Stimulated activated CD8-positive, alpha-beta memory T cell treated with anti-CD3 and anti-CD28 coated beads, Interleukin-4, amount 100 ng/mL, for 24 hours (primary cell): Measurements from ENCODE around the gene ZNF212.
"Not testable (repeated sequence)": the region's sequence is repeated elsewhere in the genome, so short reads cannot be mapped to it uniquely, and the experiment has no call there.

Experiments
- DNase-seq: peaks from one replicate; pipeline ENCODE4 v3.0.0-alpha.2; 2020; ENCODE audit warnings: low read depth

Gene ZNF212

DNA sequence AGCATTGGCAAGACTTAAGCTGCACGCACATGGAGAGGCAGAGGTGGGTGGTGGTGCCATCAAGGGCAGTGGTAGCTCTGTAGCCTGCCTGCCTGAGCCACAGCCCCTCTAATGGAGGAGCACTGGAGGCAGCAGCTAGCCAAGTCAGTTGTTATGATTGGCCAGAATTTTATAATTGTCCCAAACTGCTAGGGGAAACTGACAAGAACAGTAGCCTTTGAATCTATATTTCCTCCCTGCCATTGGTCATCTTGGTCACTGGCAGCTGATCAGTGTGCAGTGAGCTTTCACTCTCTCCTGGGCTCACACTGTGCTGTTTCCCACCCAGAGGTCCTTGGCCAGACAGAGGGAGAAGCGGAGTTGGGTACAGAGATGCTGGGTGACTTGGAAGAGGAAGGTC lies 12.9 kb downstream of the ZNF212 start:
- DNase-seq: no peak

DNA sequence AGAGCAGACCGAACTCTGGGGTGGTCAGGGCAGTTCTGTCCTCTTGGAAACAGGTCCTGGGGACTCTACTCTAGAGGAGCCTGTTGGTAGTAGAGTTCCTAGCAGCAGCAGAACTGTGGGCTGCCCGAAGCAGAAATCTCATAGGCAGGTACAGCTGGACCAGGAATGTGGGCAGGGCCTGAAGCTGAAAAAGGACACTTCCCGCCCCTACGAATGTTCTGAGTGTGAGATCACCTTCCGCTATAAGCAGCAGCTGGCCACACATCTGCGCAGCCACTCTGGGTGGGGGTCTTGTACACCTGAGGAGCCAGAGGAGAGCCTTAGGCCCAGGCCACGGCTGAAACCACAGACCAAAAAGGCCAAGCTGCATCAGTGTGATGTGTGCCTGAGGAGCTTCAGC lies 14.2 kb downstream of the ZNF212 start:
- DNase-seq: no peak

DNA sequence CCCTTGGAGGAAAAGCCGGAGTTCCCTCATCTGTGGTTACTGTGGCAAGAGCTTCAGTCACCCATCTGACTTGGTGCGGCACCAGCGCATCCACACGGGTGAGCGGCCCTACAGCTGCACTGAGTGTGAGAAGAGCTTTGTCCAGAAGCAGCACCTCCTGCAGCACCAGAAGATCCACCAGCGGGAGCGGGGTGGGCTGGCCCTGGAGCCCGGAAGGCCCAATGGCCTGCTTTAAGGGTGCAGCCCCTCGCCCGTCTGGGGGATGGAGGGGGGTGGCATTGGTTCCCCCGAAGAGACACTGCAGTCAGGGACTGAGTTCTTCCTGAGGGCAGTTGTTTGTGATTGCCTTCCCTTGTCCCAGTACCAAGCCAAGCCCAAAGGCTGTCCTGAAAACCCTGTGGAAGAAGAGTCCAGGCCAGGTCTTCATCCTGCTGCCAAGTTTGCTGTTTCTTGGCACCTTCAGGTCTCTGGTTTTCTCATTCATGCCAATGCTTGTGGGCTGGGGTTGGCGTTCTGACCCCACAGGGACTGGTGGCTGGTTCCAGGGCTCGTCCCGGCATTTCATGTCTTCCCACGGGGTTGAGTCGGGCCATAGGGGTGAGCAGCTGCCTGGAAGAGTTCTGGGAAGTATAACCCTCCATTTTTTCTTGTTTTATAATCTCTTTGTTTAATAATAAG lies 14.9 kb downstream of the ZNF212 start:
- DNase-seq: no peak

DNA sequence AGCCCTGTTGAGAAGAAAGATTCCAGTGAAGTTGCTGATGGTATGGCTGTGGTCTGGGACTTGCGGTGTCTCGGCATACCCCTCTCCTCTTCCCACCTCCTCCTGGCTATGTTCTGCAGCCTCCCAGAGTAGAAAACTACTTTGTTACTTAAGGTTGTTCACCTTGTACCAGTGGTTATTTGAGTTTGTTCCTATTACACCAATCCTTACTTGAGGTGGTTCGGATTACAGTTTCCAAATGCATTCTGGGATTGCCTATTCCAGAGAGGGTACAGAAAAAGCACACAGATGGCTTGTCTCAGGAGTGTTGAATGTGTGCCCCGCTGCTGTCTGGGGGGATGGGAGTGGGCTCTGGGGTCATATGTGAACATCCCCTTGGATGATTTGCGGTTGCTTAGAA lies 15.7 kb downstream of the ZNF212 start:
- no peak for DNase-seq

DNA sequence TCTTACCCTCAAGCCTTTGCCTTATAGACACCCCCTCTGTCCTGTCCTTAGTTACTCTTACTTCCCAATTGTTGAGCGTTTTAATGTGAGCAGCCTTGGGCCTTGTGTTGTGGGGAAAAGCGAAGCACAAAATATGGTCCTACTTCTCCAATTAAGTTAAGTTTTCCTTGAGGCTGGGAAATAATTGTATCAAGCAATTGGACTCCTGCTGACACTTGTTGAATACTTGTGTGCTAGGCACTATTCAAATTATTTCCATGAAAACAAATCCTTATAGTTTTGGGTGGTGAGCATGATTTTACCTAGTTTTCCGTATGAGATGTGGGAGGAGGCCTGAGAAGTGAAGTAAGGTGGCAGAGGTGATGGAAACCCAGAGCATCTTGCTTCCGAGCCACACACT lies 17.1 kb downstream of the ZNF212 start:
- DNase-seq: no peak

DNA sequence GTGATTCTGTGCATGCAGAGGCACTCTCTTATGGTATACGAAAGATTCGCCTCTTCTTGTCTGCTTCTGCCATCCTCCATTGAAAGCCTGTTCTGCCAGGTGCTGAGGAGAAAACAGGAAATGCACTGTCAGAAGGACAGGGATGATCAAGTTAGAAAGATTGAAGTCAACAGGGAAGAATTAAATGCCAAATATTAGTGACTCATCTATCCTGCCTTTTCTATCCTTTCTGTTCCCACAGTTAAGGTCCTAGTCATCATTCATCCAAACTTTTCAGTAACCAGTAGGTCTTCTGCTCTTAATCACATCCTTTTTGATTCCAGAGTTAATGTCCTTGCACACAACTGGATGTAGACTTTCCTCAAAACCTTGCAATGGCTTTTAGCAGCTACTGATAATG lies 17.7 kb downstream of the ZNF212 start:
- DNase-seq: no peak

DNA sequence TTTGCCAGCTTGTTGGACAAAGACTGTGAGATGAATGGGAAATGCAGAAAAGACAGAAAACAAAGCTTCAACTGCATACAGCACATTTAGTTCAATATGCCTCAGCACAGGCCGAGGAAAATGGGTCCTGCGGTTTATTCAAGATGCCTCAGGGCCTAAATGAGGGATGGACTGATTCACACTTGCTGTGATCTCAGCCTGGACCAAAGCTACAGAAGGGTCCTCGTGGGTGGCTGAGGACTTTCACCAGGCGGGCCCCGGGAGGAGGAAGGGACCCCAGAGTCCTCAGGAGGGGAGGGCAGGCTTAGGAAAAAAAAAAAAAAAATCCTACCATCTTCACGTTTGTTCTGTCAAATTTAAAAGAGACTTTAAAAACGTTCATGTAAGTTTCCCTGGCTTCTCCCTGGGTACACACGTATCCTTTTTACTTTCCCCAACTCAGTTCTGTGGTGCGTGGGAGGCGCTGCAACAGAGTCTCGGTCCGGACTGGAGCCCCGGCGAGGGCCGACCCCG lies 21.9 kb downstream of the ZNF212 start:
- no peak for DNase-seq

DNA sequence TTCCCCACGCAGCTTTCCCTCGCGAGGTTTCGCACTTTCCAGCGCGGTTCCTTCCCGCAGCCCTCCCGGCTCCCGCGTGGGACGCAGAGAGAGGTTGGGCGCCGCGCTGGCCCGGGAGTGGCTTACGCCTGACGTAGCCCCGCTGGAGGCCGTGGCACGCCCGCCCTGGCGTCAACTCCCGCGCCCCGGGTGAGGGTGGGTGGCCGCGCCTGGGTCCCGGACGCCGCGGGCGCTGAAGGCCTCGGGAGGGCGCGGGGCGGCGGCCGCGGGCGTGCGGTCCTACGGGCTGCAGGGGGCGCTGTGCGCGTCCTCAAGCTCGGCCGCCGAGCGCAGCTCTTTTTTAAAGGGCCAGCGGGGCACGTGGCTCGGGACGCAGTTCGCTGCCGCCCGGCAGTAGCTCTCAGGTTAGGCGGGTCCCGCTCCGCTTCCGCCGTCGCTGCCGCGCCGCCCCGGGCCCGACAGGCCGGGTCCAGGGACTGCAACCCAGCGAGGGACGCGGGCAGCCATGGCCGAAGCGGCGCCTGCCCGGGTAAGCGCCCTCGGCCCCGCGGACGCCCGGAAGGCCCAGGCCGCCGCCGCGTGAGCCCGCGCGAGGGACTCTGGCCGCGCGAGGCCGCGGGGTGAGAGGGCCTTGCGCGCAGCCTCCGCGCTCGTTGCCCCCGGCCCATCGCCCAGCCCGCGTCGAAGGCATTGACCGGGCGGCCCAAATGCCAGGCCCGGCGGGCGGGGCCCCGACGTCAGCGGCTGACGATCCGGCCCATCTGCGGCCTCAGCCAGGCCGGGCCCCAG lies 22.6 kb downstream of the ZNF212 start, which contains the start of gene ZNF783:
ZNF783 (plus strand) TSS at position 368 of the 789 bp plus-strand sequence; CDS start at position 506, 138 bp downstream.
- peak; percentile 73 for DNase-seq

DNA sequence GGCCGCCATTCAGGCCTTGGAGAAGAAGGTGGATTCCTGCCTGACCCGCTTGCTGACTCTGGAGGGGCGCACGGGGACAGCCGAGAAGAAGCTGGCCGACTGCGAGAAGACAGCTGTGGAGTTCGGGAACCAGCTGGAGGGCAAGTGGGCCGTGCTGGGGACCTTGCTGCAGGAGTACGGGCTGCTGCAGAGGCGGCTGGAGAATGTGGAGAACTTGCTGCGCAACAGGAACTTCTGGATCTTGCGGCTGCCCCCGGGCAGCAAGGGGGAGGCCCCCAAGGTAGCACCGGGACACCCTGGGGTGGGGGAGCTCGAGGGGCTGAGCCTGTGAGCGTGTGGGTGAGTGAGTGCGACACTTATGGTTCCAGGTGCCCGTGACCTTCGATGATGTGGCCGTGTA lies 27.0 kb downstream of the ZNF212 start:
- DNase-seq: no peak

DNA sequence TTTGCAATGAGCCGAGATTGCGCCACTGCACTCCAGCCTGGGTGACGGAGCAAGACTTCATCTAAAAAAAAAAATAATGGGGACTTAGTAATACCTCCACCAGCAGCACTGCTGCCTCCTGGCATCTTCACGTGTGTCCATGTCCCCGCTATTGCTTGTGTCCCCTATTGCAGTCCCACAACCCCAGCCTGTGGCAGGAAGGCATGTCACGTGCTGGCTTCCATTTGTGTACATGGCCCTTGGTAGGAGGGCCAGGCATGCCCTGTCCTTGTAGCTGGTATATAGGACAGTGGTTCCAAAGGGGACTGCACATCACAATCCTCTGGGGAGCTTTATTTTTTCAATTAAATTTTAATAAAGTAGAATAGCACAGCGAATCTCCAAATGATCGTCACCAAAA lies 28.3 kb downstream of the ZNF212 start:
- no peak for DNase-seq

DNA sequence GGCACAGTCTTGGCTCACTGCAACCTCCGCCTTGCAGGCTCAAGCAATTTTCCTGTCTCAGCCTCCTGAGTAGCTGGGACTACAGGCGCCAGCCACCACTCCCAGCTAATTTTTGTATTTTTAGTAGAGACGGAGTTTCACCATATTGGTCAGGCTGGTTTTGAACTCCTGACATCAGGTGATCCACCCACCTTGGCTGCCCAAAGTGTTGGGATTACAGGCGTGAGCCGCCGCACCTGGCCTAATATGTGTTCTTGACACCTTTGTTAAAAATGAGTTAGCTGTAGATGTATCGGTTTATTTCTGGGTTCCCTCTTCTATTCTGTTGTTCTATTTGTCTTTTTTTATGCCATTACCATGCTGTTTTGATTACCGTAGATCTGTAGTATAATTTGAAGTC lies 35.0 kb downstream of the ZNF212 start:
- not testable (repeated sequence) for DNase-seq

DNA sequence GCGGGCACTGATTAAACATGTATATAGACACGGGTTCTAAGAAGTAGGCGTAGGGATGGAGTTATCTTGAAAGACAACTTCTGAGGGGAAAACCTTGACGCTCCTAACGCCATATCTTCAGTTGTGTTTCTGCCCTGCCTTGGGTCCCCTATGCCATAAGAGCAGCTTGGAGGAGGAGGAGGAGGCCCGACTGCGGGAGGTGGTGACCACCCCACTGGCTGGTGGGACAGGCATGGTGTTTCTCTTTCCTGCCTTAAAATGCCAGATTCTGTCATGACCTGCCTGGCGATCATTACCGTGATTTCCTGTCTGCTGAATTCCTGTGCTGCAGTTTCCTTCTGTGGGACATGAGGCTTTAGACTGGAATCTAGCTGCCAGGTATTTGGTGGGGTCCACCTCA lies 38.4 kb downstream of the ZNF212 start:
- DNase-seq: no peak

DNA sequence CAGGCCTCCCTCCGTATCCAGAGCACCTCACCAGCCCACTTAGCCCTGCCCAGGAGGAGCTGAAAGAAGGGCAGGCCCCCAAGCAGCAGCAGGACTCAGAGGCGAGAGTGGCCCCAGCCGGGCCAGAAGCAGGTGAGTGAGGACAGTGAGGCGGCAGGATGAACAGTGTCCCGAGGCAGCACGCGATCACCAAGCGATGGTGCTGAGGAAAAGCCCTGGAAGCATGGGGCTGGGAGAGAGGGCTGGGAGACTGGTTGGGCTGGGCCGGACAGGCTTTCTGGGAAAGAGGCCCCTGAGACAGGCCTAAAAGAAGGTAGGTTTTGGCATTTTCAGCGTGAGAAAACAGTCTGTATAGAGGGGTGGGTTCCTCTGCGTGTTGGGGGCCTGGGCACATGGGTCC lies 38.9 kb downstream of the ZNF212 start:
- no peak for DNase-seq

DNA sequence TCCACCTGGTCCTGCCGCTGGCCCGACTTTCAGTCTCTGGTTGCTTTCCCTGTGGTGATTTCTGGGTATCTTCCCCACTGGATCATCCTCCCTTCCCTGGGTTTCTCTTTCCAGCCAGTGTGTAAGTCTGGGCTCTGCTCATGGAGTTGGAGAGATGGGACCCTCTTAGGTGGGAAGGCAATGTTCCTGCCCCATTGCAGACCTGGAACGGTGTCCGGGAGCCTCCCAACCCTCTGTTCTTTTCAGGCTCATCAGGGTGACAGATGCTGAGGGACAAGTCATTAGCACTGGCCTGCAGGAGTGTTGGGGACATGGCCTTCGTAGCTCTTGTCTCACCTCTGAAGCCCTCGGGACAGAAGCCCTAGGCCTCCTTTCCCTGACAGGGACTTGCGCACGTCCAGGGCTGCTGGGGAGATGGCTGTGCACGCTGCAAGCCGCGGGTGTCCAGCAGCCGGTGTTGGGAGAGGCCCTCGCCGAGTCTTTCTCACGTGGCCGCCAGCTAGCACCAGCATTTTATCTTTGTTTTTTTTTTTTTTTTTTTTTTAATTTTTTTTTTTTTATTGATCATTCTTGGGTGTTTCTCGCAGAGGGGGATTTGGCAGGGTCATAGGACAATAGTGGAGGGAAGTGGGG lies 39.8 kb downstream of the ZNF212 start:
- DNase-seq: no peak

DNA sequence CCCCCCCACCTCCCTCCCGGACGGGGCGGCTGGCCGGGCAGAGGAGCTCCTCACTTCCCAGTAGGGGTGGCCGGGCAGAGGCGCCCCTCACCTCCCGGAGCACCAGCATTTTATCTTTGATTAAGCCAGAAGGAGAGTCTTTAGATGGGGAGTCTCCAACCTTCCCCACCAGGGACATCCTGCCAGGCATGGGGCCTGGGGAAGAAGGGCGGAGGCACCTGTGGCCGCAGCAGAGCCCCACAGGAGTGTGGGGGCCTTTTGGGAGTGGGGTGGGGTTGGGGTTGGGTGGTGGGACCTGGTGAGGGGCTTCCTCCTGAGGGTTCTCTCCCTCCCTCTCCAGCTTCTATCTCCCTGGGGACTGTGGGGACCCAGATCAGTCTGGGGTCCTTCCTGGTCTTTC lies 40.7 kb downstream of the ZNF212 start:
- DNase-seq: no peak

DNA sequence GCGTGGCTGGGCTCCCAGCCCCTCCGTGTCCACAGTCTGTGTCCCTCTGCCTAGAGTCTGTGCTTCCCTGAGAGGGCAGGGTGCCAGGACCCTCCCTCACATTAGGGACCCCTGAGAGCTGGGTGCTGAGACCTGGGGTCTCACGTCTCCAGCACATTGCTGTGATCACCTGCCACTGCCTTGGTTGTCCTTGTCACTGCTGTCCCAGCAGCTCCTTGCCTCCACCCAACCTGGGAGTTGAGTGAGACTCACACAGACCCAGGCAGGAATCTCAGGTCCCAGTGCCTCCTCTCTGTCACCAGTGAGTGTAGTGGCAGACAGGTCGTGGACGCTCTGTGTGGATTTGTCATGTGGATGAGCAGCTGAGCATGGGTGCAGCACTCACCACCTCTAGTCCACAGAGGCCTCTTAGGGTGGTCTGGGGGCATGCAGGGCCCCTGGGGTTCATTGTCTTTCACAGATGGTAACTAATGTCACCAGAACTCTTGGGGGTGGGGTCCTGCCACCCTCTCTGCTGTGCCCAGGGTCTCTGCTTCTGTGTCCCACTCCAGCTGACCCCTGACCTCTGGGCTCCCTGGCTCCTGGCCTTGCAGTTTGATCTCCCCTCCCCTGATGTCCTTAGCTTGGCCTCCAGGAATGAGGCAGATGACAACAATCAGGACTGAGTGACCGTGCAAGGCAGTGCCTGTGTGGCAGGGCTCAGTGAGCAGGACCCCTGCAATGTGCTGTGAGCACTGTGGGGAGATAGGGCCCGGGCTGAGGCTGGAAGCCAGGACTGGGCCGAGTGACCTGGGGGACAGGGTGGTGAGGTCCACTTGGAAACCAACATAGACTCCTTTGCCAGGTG lies 41.4 kb downstream of the ZNF212 start:
- DNase-seq: no peak

DNA sequence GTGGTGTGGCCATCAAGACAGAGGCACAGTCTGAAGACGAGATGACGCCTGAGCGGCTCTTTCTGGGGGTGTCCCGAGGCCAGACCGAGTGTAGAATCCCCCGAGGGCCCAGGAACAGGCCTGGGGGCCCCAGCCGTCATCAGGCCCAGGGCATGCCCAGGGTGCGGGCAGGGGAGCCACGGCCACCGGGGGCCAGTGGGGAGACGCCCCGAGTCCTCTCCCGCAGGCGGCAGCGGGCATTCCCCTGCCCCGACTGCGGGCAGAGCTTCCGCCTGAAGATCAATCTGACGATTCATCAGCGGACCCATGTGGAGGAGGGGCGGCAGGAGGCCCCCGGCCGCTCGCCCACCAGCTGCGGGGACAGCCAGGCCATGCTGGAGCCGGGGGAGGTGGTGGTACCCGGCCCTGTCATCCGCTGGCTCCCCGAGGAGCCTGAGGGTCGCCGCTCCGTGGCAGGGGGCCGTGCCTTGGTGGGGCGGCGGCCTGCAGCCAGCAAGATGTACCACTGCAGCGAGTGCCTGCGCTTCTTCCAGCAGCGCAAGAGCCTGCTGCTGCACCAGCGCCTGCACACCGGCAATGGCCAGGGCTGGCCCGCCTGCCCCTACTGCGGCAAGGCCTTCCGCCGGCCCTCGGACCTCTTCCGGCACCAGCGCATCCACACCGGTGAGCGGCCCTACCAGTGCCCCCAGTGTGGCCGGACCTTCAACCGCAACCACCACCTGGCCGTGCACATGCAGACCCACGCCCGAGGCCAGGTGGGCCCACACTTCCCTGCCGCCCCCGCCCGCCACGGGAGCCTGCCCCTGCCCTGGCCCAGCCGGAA lies 42.3 kb downstream of the ZNF212 start:
- DNase-seq: no peak

DNA sequence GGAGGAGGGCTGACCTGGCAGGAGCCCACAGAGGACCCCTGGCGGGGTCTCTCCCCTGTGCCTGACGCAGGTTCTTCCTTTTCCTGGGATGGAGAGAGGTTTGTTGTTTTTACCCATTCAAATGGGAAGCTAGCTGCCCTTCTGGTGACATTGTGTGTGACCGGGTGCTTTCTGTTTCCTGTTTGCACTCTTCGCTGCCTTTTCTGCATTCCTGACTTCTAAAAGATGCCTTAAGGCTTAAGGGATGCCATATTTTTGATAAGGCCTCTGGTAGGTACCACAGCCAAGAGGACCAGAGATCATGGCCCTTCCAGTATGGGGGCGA lies 42.8 kb downstream of the ZNF212 start:
- DNase-seq: no peak

DNA sequence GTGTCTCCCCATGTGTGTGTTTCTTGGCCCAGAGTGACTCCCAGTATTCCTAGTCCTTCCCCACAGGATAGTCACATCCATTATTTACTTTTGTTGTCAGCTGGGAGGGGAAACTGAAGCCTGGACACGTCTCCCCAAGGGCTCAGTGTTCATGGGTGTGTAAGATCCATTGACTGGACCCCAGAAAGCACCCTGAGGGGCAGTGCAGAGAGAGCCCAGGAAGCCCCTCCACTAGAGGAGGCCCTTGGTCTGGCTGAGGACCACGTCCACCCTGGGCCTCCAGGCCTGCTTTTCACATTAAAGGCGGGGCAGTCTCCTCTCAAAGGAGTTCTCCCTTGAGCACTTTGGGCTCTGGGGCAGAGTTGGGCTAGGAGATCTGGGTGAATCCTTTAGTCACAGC lies 43.9 kb downstream of the ZNF212 start:
- no peak for DNase-seq

DNA sequence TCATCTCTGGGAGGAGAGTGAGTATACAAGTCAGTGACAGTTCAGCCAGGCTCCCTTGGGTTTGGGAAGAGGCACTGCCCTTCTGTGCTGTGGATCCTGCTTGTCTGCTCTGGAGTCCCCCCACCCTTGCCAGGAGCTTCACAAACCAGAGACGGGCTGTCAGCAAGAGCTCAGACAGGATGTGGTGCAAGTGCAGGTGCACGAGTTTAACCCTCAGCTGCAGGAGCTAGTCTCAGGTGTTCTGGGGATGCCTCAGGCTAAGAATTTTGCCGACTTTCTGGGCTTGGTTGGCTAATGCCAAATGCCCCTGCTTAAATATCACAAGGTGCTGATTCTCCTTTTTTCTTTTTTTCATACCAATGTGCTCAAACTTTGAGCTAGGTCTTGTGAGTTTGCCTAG lies 44.9 kb downstream of the ZNF212 start:
- DNase-seq: no peak

DNA sequence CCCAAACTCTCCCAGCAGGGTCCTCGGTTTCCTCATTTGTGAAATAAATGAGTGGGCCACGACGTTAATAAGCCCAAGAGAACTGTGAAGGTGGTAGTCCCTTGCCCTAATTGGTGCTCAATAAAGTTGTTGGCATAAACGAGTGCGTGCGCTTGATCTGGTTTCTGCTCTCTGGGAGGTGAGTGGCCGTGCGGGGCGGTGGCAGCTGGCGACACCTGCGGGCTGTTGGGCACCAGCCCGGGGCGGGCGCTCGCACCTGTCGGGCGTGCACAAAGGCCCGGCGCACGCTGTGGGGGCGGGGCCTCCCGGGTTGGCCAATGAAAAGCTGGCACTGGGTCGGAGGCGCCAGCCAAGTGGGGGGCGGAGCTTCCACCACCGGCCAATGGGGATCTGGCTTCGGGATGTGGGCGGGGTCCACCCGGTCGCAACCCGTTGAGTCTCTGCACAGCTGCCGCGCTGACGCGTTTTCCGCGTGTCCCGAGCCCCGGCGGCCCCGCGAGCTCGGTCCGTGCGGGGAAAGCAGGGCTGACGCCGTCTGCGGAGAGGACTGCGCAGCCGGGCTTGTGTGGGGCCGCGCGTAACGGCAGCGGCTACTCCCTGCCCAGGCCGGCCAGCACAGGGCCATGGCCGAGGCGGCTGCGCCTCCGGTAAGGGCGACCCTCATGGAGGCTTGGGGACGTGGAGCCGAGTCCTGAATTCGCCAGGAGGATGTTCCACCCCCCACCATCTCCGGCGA lies 45.6 kb downstream of the ZNF212 start:
- DNase-seq: peak; percentile 97
